ENCODE measurements around the gene SEMA4B. TPM values are rescaled to one million over a fixed set of nuclear protein-coding genes. Genes with fewer than 3 reads are reported as not detected.

The SEMA4B gene
- total RNA-seq, 6 donors from 2014 or later: 47.6 to 81.3 (median 55.9) TPM

DNA sequence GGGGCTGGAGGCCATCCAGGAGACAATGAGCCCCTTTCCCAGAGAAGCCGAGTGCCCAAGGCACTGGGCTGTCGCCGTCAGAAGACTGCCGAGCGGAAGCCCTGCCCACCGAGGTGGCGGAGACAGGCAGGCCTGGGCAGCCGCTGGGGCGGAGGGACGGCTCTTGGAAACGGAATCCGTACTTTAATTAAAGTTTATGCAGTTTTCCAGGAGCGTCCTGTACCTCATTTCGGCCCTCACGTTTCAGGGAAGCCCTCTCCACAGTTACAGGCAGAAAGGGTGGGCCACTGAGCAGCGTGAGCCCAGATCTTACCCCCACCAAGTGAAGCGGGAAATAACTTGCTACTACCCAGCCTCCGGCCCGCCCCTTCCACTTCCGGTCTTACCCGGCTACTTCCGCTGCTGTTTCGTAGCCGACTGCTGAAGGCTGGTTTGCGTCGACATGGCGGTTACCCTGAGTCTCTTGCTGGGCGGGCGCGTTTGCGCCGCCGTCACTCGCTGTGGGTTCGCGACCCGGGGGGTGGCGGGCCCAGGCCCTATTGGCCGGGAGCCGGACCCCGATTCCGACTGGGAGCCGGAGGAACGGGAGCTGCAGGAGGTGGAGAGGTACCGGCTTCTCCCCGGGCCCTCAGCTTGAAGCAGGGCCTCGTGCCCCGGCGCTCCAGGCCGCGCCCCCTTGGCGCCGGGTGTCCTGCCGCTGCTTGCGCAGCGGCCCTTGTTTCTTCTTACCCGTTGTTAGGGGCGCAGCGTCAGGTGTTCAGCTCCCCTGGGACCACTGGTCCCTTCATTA lies 64.3 kb downstream of the SEMA4B start, which contains the start of gene NGRN:
Gene NGRN, plus strand, starts transcription at position 402 of the 790 bp plus-strand sequence. Its CDS starts 41 bp downstream, at position 443.
- H3K27ac ChIP-seq: peak within 1 kb of the TSS; percentile 94 to 98 (median 96)
- H3K9me3 ChIP-seq: no peaks in the 10 kb centered on the region
- peaks cover 29 to 54% (median 41%) of the 10 kb centered on the region in 4 donors for H3K4me1 ChIP-seq
- DNase-seq (peak; percentile 93 to 95), ATAC-seq (ENCODE audit: low FRiP score in 2 of 2) (peak; percentile 96 to 98)
- 0% methylated on average over 40 to 50 of the region's 59 CpGs for WGBS, 2 donors
- H3K36me3 ChIP-seq: peaks cover 0 to 12% (median 3%) of the 10 kb centered on the region in 4 donors
- H3K4me3 ChIP-seq: peak within 1 kb of the TSS; percentile 72 to 80 (median 78)
- TF ChIP-seq POLR2AphosphoS5 (IDR thresholded peaks at IDR 0.05) (peak; percentile 96 to 97), POLR2A (IDR thresholded peaks at IDR 0.05) (peak in 3 of 4 donors; percentile 85 to 95 (median 94)), EP300 (IDR thresholded peaks at IDR 0.05) (peak in 1 of 4 donors; percentile 74)
- TF ChIP-seq, protein P1, sequence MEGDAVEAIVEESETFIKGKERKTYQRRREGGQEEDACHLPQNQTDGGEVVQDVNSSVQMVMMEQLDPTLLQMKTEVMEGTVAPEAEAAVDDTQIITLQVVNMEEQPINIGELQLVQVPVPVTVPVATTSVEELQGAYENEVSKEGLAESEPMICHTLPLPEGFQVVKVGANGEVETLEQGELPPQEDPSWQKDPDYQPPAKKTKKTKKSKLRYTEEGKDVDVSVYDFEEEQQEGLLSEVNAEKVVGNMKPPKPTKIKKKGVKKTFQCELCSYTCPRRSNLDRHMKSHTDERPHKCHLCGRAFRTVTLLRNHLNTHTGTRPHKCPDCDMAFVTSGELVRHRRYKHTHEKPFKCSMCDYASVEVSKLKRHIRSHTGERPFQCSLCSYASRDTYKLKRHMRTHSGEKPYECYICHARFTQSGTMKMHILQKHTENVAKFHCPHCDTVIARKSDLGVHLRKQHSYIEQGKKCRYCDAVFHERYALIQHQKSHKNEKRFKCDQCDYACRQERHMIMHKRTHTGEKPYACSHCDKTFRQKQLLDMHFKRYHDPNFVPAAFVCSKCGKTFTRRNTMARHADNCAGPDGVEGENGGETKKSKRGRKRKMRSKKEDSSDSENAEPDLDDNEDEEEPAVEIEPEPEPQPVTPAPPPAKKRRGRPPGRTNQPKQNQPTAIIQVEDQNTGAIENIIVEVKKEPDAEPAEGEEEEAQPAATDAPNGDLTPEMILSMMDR (IDR thresholded peaks at IDR 0.05): no peak
- no peaks in the 10 kb centered on the region for H3K27me3 ChIP-seq

DNA sequence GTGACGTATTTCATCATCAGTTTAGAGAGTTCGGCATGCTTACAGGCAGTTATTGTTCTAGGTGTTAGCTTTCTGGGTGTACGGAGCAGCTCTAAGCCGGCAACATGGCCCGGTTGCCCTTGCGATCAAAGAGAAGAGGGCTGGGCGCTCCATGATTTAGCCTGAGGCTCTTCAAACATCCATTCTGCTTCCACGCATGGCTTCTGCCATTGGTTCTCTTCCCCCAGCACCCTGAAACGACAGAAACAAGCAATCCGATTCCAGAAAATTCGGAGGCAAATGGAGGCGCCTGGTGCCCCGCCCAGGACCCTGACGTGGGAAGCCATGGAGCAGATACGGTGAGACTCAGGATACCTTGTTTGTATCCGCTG lies 64.9 kb downstream of the SEMA4B start:
- ATAC-seq (ENCODE audit: low FRiP score in 2 of 2): peak; percentile 29 to 51
- peak overlapping the region; percentile 94 to 98 (median 96) for H3K27ac ChIP-seq
- no peaks in the 10 kb centered on the region for H3K9me3 ChIP-seq
- peaks cover 29 to 57% (median 43%) of the 10 kb centered on the region in 4 donors for H3K4me1 ChIP-seq
- DNase-seq: peak; percentile 50 to 53
- WGBS, 2 donors: 0% methylated on average over 8 to 16 of the region's 16 CpGs
- TF ChIP-seq, protein P1 (IDR thresholded peaks at IDR 0.05): no peak
- TF ChIP-seq POLR2A (IDR thresholded peaks at IDR 0.05) (no peak), POLR2AphosphoS5 (IDR thresholded peaks at IDR 0.05) (no peak), EP300 (IDR thresholded peaks at IDR 0.05) (no peak)
- H3K4me3 ChIP-seq: peak overlapping the region; percentile 72 to 80 (median 78)
- no peaks in the 10 kb centered on the region for H3K27me3 ChIP-seq
- H3K36me3 ChIP-seq: peaks cover 0 to 17% (median 9%) of the 10 kb centered on the region in 4 donors

DNA sequence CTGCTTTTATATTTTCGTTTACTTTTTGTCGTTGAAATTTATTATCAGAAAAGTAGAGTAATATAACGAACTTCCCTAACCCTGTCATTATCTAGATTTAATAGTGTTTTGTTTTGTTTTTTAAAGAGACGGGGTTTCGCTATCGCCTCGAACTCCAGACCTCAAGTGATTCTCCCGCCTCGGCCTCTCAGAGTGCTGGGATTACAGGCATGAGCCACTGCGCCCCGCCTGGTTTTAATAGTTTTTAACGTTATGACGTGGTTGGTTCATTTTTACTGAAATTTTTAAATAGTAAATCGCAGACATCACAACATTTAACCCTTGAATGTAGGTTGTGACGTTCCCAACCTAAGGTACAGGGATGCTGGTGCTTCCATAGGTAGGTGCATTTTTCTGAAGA lies 65.4 kb downstream of the SEMA4B start:
- 10 to 13% methylated on average over 15 of the region's 15 CpGs for WGBS, 2 donors
- TF ChIP-seq POLR2AphosphoS5 (IDR thresholded peaks at IDR 0.05): no peak
- peak in 1 of 2 donors; percentile 28 for DNase-seq

DNA sequence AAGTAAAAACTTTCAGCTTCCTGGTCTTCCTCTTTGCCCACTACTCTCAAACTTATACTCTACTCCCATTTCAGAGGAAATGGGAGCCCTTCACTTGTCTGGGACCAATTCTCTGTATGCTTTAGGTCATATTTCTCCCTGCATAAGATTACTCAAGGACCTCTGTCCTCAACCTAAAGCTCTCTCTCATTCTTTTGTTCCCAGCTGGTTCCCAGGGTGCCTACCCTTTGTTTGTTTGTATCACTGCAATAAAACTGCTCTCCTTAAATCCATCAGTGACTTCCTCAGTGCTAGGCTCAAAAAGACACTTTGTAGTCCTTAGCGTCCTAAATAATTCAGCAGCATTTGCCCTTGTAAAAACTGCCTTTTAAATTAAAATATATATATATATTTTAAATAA lies 67.3 kb downstream of the SEMA4B start:
- no peaks in the 10 kb centered on the region for H3K9me3 ChIP-seq
- DNase-seq: no peak
- no peaks in the 10 kb centered on the region for H3K27me3 ChIP-seq
- WGBS, 2 donors: 67 to 77% methylated on average over 1 of the region's 1 CpG
- no peak for TF ChIP-seq POLR2A (IDR thresholded peaks at IDR 0.05)
- no peak for TF ChIP-seq POLR2AphosphoS5 (IDR thresholded peaks at IDR 0.05)
- TF ChIP-seq EP300 (IDR thresholded peaks at IDR 0.05): no peak
- TF ChIP-seq, protein P1 (IDR thresholded peaks at IDR 0.05): no peak
- H3K27ac ChIP-seq: no peak overlapping the region
- H3K36me3 ChIP-seq: peaks cover 0 to 41% (median 25%) of the 10 kb centered on the region in 4 donors
- peaks cover 29 to 63% (median 46%) of the 10 kb centered on the region in 4 donors for H3K4me1 ChIP-seq
- no peak overlapping the region for H3K4me3 ChIP-seq
- ATAC-seq (ENCODE audit: low FRiP score in 2 of 2): no peak

More for the DNA sequence above, 65.4 kb downstream of the SEMA4B start:
- no peak for ATAC-seq (ENCODE audit: low FRiP score in 2 of 2)
- H3K9me3 ChIP-seq: no peaks in the 10 kb centered on the region
- peak overlapping the region; percentile 72 to 80 (median 78) for H3K4me3 ChIP-seq
- peak overlapping the region; percentile 94 to 98 (median 96) for H3K27ac ChIP-seq
- peaks cover 29 to 62% (median 45%) of the 10 kb centered on the region in 4 donors for H3K4me1 ChIP-seq
- H3K27me3 ChIP-seq: no peaks in the 10 kb centered on the region
- H3K36me3 ChIP-seq: peaks cover 0 to 22% (median 14%) of the 10 kb centered on the region in 4 donors

DNA sequence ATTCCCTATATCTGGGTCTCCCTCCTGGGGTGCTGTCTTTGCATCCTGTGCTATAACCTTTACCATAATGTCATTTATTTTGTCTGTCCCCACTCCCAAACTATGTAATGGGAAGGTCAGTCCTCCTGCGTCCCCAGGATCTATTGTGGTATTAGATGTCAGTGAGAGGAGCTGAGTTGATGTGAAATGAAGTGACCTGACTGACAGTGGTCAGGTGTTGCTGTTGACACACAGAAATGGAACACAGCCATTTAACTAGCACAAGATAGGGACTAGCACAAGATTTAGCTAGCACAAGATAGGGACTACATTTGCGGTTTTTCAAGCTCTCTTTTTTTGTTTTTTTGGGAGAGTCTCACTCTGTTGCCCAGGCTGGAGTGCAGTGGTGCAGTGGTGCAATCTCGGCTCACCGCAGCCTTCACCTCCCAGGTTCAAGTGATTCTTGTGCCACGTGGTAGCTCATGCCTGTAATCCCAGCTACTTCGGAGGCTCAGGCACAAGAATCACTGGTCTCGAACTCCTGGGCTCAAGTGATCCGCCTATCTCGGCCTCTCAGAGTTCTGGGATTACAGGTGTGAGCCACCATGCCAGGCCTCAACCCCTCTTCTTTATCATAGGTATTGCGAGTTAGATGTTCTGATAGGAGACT lies 69.5 kb downstream of the SEMA4B start:
- Histone ChIP-seq H3K36me3 (peaks cover 0 to 58% (median 35%) of the 10 kb centered on the region in 4 donors), H3K9me3 (no peaks in the 10 kb centered on the region), H3K27ac (no peak overlapping the region), H3K27me3 (no peaks in the 10 kb centered on the region), H3K4me1 (peaks cover 29 to 52% (median 39%) of the 10 kb centered on the region in 4 donors), H3K4me3 (no peak overlapping the region)
- WGBS, 2 donors: 85 to 96% methylated on average over 10 of the region's 10 CpGs
- no peak for ATAC-seq (ENCODE audit: low FRiP score in 2 of 2)
- peak in 1 of 2 donors; percentile 36 for DNase-seq
- TF ChIP-seq POLR2A (IDR thresholded peaks at IDR 0.05): no peak
- no peak for TF ChIP-seq EP300 (IDR thresholded peaks at IDR 0.05)
- TF ChIP-seq POLR2AphosphoS5 (IDR thresholded peaks at IDR 0.05): no peak
- TF ChIP-seq, protein P1 (IDR thresholded peaks at IDR 0.05): no peak
